GM23338 (cell line): ENCODE results near the gene SGCD.

ENCODE experiments used
- CTCF ChIP-seq, 2 experiments: fragments of 200-600 bp in 1 of 2; sonication (generic) in 1 of 2; conservative IDR thresholded peaks; 2 replicates each; pipeline versions ENCODE4 v1.5.1 to v1.6.1; 2016 to 2017; ENCODE audit warnings: antibody characterized with exemption in 2 of 2, low read depth in 2 of 2, mild to moderate bottlenecking in 2 of 2, moderate library complexity in 1 of 2
- EZH2 ChIP-seq: fragments of 200-600 bp; sonication (generic); IDR thresholded peaks from one replicate; pipeline ENCODE4 v1.8.0; 2017; ENCODE audit warnings: antibody characterized with exemption, mild to moderate bottlenecking, low read depth; ENCODE audit not compliant: unreplicated experiment
- REST ChIP-seq: IDR thresholded peaks from one replicate; pipeline ENCODE4 v1.6.1; 2018; ENCODE audit warnings: antibody characterized with exemption; ENCODE audit not compliant: unreplicated experiment
- ZNF114 ChIP-seq: fragments of 250-450 bp; sonication (Bioruptor Pico); IDR thresholded peaks from 2 replicates; pipeline ENCODE4 v1.5.0; 2020; ENCODE audit warnings: mild to moderate bottlenecking, moderate library complexity

GRCh38 chr5:156469636-156470035, 142.7 kb downstream of the SGCD start:
- TF ChIP-seq CTCF (conservative IDR thresholded peaks at IDR 0.05; ENCODE audit: low read depth in 2 of 2) (no peak), ZNF114 (CRISPR knock-in tag) (no peak), REST (no peak), EZH2 (no peak)
